T-helper 17 cell (primary cell): ENCODE measurements around the gene HIPK2. TPM values are rescaled to one million over a fixed set of nuclear protein-coding genes. Genes with fewer than 3 reads are reported as not detected.

Experiments used
- ATAC-seq: fragments of 150-1000 bp; cut with Tn5 transposase; 2 replicates; pipeline ENCODE4 v1.10.0; 2021; ENCODE audit warnings: mild to moderate bottlenecking, moderate library complexity
- DNase-seq, 3 donors: peaks; one replicate each; pipeline versions ENCODE4 v3.0.0 to v3.0.0-alpha.2; 2020 to 2021
- H3K9me3 ChIP-seq: one replicate; pipeline ENCODE4 v1.7.0; 2013; ENCODE audit warnings: low read length, mild to moderate bottlenecking; ENCODE audit not compliant: control insufficient read depth, poor library complexity, severe bottlenecking
- H3K27ac Mint-ChIP-seq: one replicate; pipeline ENCODE4 v1.8.0; 2022; ENCODE audit warnings: mild to moderate bottlenecking, moderate library complexity, mixed read lengths
- H3K27me3 Mint-ChIP-seq: one replicate; pipeline ENCODE4 v1.8.0; 2022; ENCODE audit warnings: mixed read lengths
- H3K36me3 Mint-ChIP-seq: one replicate; pipeline ENCODE4 v1.8.0; 2022; ENCODE audit warnings: low read depth, mixed read lengths
- H3K4me1 Mint-ChIP-seq: one replicate; pipeline ENCODE4 v1.8.0; 2022; ENCODE audit warnings: mild to moderate bottlenecking, mixed read lengths
- H3K4me3 Mint-ChIP-seq: one replicate; pipeline ENCODE4 v1.8.0; 2022; ENCODE audit warnings: mild to moderate bottlenecking, moderate library complexity, mixed read lengths
- total RNA-seq, 4 donors: library from RNA in 2 of 4; stranded (reverse) in 2 of 4; gene quantifications; one replicate each; pipeline ENCODE4 v1.2.3 and lab custom pipeline; 2022 to 2026

HIPK2 gene
- total RNA-seq, 2 donors from 2014 or later, result 36.9 to 42.9 TPM

GRCh38 chr7:139744768-139745677, 32.8 kb downstream of the HIPK2 start:
- H3K27me3 Mint-ChIP-seq, result no peaks in the 10 kb centered on the region
- no peak for ATAC-seq
- H3K4me3 Mint-ChIP-seq, result peak overlapping the region; percentile 45
- peaks cover 2% of the 10 kb centered on the region for H3K36me3 Mint-ChIP-seq
- peak overlapping the region; percentile 59 for H3K27ac Mint-ChIP-seq
- no peaks in the 10 kb centered on the region for H3K9me3 ChIP-seq
- peaks cover 39% of the 10 kb centered on the region for H3K4me1 Mint-ChIP-seq
- no peak for DNase-seq

DNA sequence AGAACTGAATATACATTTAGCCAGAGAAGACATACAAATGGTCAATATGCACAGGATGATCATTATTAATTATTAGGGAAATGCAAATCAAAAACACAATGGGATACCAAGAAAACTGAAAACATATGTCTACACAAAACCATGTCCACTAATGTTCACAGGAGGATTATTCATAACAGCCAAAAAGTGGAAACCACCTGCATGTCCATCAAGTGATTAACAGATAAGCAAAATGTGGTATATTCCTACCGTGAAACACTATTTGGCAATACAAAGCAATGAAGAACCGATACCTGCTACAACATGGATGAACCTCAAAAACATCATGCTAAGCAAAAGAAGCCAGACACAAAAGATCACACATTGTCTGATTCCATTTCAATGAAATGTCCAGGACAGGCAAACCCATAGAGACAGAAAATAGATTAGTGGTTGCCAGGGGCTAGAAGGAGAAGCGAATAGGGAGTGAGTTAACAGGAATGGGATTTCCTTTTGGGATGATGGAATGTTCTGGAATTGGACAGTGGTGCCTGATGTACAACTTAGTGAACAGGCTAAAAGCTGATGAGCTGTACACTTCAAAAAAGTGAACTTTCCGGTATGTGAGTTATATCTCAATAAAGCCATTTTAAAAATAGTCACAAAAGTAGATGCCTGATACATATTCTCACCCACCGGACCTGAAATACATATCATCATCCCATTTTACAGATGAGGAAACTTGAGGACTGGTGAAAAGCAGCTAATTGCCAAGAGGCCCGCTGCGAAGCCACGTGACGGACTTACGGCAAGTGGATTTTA, 33.6 kb downstream of the HIPK2 start:
- peak overlapping the region; percentile 59 for H3K27ac Mint-ChIP-seq

DNA sequence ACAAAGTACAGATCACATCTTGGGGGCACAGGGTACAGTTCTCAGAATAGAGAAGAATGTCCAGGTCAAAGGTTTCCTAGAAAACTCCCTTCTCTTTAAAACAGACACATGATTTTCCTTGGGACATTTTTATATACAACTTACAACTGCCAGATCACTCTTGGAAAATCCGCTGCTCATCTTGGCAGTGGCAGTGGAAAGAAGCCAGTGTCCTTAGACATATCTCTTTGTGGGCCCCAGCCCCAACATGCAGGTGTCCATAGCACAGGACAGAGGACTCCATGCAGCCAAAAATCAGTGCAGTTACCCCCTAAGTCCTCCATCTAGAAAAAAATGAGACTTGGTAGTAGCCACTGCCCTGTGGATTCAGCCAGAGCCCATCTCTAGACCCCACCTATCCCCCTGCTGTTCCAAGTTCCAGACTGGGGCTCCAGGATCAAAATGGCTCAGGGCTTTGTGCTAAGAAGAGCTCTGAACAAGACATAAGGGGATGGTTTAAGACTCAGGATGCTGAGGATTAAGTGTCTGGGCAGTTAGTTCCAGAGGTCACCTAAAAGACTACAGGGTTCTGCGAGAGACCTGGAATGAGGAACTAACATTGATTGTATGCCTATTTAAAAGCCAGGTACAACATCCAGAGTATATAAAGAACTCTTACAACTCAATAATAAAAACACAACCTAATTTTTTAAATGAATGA, 34.4 kb downstream of the HIPK2 start:
- no peak overlapping the region for H3K27ac Mint-ChIP-seq
- peaks cover 37% of the 10 kb centered on the region for H3K4me1 Mint-ChIP-seq

More for the DNA sequence above, 33.6 kb downstream of the HIPK2 start:
- DNase-seq (no peak), ATAC-seq (no peak)
- Mint-ChIP-seq H3K27me3 (no peaks in the 10 kb centered on the region), H3K36me3 (peaks cover 2% of the 10 kb centered on the region), H3K4me1 (peaks cover 31% of the 10 kb centered on the region), H3K4me3 (no peak overlapping the region)
- no peaks in the 10 kb centered on the region for H3K9me3 ChIP-seq

GRCh38 chr7:139741789-139742344, 35.9 kb downstream of the HIPK2 start:
- peaks cover 52% of the 10 kb centered on the region for H3K4me1 Mint-ChIP-seq
- H3K27ac Mint-ChIP-seq, result peak overlapping the region; percentile 69
- DNase-seq (no peak), ATAC-seq (no peak)
- no peaks in the 10 kb centered on the region for H3K9me3 ChIP-seq
- H3K36me3 Mint-ChIP-seq, result peaks cover 4% of the 10 kb centered on the region
- no peaks in the 10 kb centered on the region for H3K27me3 Mint-ChIP-seq
- H3K4me3 Mint-ChIP-seq, result no peak overlapping the region

More for the DNA sequence above, 34.4 kb downstream of the HIPK2 start:
- H3K27me3 Mint-ChIP-seq, result no peaks in the 10 kb centered on the region
- H3K4me3 Mint-ChIP-seq, result no peak overlapping the region
- H3K9me3 ChIP-seq, result no peaks in the 10 kb centered on the region
- H3K36me3 Mint-ChIP-seq, result peaks cover 3% of the 10 kb centered on the region
- no peak for DNase-seq
- no peak for ATAC-seq

DNA sequence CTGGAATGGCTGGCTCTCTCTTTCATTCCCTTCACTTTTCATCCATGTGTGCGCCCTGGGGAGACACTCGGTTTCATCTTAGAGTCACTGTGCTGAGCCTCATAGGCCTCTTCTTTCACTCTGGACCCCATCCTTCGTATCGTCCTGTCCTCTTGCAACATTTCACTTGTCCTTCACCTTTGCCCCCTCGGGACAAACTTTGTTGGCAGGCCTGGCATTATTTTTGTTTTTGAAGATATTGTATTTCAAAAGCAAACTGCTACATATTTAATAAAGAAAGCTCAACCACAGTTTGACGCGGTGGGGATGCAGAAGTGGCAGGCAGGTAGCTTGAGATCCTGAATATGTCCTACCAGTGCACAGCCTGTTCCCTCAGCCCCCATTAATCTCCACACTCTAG, 36.6 kb downstream of the HIPK2 start:
- DNase-seq (no peak), ATAC-seq (no peak)
- Mint-ChIP-seq H3K36me3 (peaks cover 4% of the 10 kb centered on the region), H3K27me3 (no peaks in the 10 kb centered on the region), H3K4me3 (no peak overlapping the region), H3K4me1 (peaks cover 52% of the 10 kb centered on the region), H3K27ac (peak overlapping the region; percentile 69)
- no peaks in the 10 kb centered on the region for H3K9me3 ChIP-seq

- ATAC-seq (no peak), DNase-seq (no peak)
- Mint-ChIP-seq H3K27me3 (no peaks in the 10 kb centered on the region), H3K27ac (peak overlapping the region; percentile 93), H3K36me3 (peaks cover 4% of the 10 kb centered on the region), H3K4me1 (peaks cover 59% of the 10 kb centered on the region), H3K4me3 (no peak overlapping the region)
- no peaks in the 10 kb centered on the region for H3K9me3 ChIP-seq
Measured at GRCh38 chr7:139739863-139740597, 37.8 kb downstream of the HIPK2 start.

- H3K36me3 Mint-ChIP-seq, result peaks cover 2% of the 10 kb centered on the region
- DNase-seq (no peak), ATAC-seq (no peak)
- H3K4me3 Mint-ChIP-seq, result no peak overlapping the region
- peaks cover 49% of the 10 kb centered on the region for H3K4me1 Mint-ChIP-seq
- peak overlapping the region; percentile 93 for H3K27ac Mint-ChIP-seq
- H3K27me3 Mint-ChIP-seq, result no peaks in the 10 kb centered on the region
- no peaks in the 10 kb centered on the region for H3K9me3 ChIP-seq
Measured at GRCh38 chr7:139738772-139739171, 39.0 kb downstream of the HIPK2 start.

- H3K27ac Mint-ChIP-seq, result peak overlapping the region; percentile 93
- no peak for DNase-seq
- H3K4me1 Mint-ChIP-seq, result peaks cover 49% of the 10 kb centered on the region
- no peaks in the 10 kb centered on the region for H3K27me3 Mint-ChIP-seq
- peak overlapping the region; percentile 60 for H3K4me3 Mint-ChIP-seq
- ATAC-seq, result peak; percentile 23
- H3K9me3 ChIP-seq, result no peaks in the 10 kb centered on the region
- H3K36me3 Mint-ChIP-seq, result peaks cover 2% of the 10 kb centered on the region
Measured at GRCh38 chr7:139738101-139738489, 39.7 kb downstream of the HIPK2 start.

DNA sequence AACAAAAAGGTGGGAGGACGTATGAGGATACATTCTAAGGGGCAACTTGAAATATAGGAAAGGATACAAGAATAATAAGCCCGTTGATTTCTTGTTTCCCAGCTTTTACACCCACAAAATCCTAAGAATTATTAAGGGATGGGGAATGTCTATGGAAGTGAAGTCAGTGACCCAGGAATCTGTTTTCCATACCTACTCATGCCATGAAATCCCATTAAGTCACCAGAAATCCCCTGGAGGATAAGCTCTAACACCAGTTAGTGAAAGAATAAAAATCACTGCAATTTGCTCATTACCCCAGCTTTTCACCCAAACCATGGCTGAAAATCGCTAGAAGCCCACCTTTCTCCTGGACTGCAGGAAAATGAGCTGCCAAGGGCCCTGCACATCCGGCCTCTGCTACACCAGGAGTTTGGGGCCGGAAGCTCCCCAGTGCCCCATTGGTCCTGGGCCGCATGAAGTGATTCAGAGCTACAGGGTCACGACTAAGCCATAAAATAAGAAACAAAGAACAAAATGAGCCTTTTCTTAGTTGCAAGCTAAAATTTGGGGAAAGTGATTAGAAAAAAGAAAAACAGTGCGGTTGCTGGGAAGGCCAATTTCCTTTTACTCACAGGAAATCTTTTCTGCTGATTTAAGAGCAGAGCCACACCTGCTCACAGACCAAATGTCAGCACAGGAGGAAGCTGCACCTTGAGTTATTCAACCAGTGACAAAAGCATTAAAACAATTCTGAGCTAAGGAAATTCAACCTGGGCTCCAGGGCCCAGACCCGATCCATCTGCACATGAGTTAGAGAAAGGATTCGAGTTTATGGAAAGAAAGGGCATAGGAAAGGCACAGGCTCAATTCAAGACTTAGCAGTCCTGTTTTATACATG, 40.3 kb downstream of the HIPK2 start:
- Mint-ChIP-seq H3K27me3 (no peaks in the 10 kb centered on the region), H3K27ac (peak overlapping the region; percentile 93), H3K4me3 (peak overlapping the region; percentile 60), H3K36me3 (peaks cover 2% of the 10 kb centered on the region), H3K4me1 (peaks cover 47% of the 10 kb centered on the region)
- no peak for DNase-seq
- H3K9me3 ChIP-seq, result no peaks in the 10 kb centered on the region
- ATAC-seq, result peak; percentile 75

- DNase-seq, result no peak
- H3K9me3 ChIP-seq, result no peaks in the 10 kb centered on the region
- Mint-ChIP-seq H3K27ac (peak overlapping the region; percentile 35), H3K4me3 (no peak overlapping the region), H3K4me1 (peaks cover 52% of the 10 kb centered on the region), H3K36me3 (peaks cover 2% of the 10 kb centered on the region), H3K27me3 (no peaks in the 10 kb centered on the region)
- no peak for ATAC-seq
Measured at GRCh38 chr7:139735912-139736595, 41.7 kb downstream of the HIPK2 start.

- Mint-ChIP-seq H3K4me1 (peaks cover 56% of the 10 kb centered on the region), H3K36me3 (peaks cover 2% of the 10 kb centered on the region), H3K27ac (peak overlapping the region; percentile 35), H3K4me3 (no peak overlapping the region), H3K27me3 (no peaks in the 10 kb centered on the region)
- no peaks in the 10 kb centered on the region for H3K9me3 ChIP-seq
- ATAC-seq (no peak), DNase-seq (no peak)
Measured at GRCh38 chr7:139735466-139735865, 42.3 kb downstream of the HIPK2 start.
